Heart left ventricle (tissue), 16 donors: ENCODE data around the gene CNTNAP5. TPM values are rescaled to one million over a fixed set of nuclear protein-coding genes. Genes with fewer than 3 reads are reported as not detected.

ENCODE experiments used
- ATAC-seq, 4 donors: fragments of 200-7000 bp; cut with Tn5 transposase; one replicate each; pipeline ENCODE4 v1.9.1; 2020 to 2022; ENCODE audit warnings: moderate library complexity in 4 of 4, mild to moderate bottlenecking in 3 of 4, moderate number of reproducible peaks in 1 of 4
- DNase-seq, 5 donors: peaks; one replicate each; pipeline ENCODE4 v3.0.0-alpha.2; 2020
- H3K27ac ChIP-seq, 12 donors: fragments of 200-600 bp; sonication (generic) in 4 of 12; one replicate each; pipeline versions ENCODE4 v1.5.0 to v1.8.0; 2016 to 2022; ENCODE audit warnings: mild to moderate bottlenecking in 2 of 12
- H3K27me3 ChIP-seq, 9 donors: fragments of 200-600 bp; sonication (generic) in 2 of 9; one replicate each; pipeline versions ENCODE4 v1.5.1 to v1.8.0; 2016 to 2022; ENCODE audit warnings: mild to moderate bottlenecking in 3 of 9
- H3K36me3 ChIP-seq, 9 donors: fragments of 200-600 bp; sonication (generic) in 2 of 9; one replicate each; pipeline versions ENCODE4 v1.5.0 to v1.8.0; 2018 to 2022; ENCODE audit warnings: mild to moderate bottlenecking in 2 of 9
- H3K4me1 ChIP-seq, 12 donors: fragments of 200-600 bp; sonication (generic) in 4 of 12; one replicate each; pipeline versions ENCODE4 v1.5.0 to v1.8.0; 2016 to 2022; ENCODE audit warnings: mild to moderate bottlenecking in 3 of 12
- H3K4me3 ChIP-seq, 12 donors: fragments of 200-600 bp; sonication (generic) in 4 of 12; one replicate each; pipeline versions ENCODE4 v1.5.0 to v1.8.0; 2017 to 2022; ENCODE audit warnings: mild to moderate bottlenecking in 9 of 12, moderate library complexity in 4 of 12
- H3K9me3 ChIP-seq, 12 donors: fragments of 200-600 bp; sonication (generic) in 4 of 12; one replicate each; pipeline versions ENCODE4 v1.5.0 to v1.8.0; 2016 to 2022; ENCODE audit warnings: mild to moderate bottlenecking in 1 of 12
- POLR2A ChIP-seq, 2 donors: fragments of 450-650 bp; IDR thresholded peaks; one replicate each; pipeline ENCODE4 v1.6.1; 2017; ENCODE audit warnings: antibody characterized with exemption in 2 of 2, mild to moderate bottlenecking in 2 of 2, moderate library complexity in 2 of 2
- WGBS, 4 donors: extraction: QIAGEN DNeasy Blood & Tissue Kit in 2 of 4; methylation state at CpG; one replicate each; pipeline versions ENCODE4 v1.1.5 to v1.1.7; 2013 to 2018; 5-methylcytosine and 5-hydroxymethylcytosine counted together
- intact Hi-C, 10 donors: fragments of 100-400 bp; cut with DNase I; formaldehyde crosslinking; loops; one replicate each; pipeline versions ENCODE4 v1.11.1 to v1.14.2; 2022
- polyA plus RNA-seq, 2 donors: library from polyadenylated mRNA; stranded (reverse); fragments of 200-250 nt; gene quantifications; one replicate each; pipeline ENCODE4 v1.2.3, GENCODE V29; 2013
- total RNA-seq, 9 donors: library from RNA; depleted of rRNA in 2 of 9; stranded (reverse); fragments of >200 nt in 2 of 9; fragmentation: NEBNext Ultra II Directional in 3 of 9; extraction: Animal tissue kit (Norgen Biotek cat#: 25700) in 3 of 9; gene quantifications; one replicate each; pipeline versions ENCODE4 v1.1.0 to v1.2.4, GENCODE V29; 2016 to 2023
- TF ChIP-seq, protein P1 (sequence below), 12 donors: fragments of 200-600 bp; sonication (generic) in 4 of 12; IDR thresholded peaks; one replicate each; pipeline versions ENCODE4 v1.5.0 to v1.8.0; 2018 to 2022; ENCODE audit warnings: antibody characterized with exemption in 12 of 12, mild to moderate bottlenecking in 5 of 12
- donor health status: ischemic (EF 13 %, LVEDD 7.1; RV severe dilation, severe dysfunction).
- donor health status: healthy with polysubstance abuse.
- donor health status: DM: no; HTN: yes; CAD: no.
- donor health status: DM: no; HTN: no; CAD: no.
- donor health status: ischemic (EF 25% LVEDD 6.9; RV normal size, moderate dysfunction).
- donor health status: ischemic (EF 25% LVEDD 5.7; RV mildly dilated, moderate dysfunction).
- donor health status: healthy.
- donor health status: DM: yes; HTN: yes; CAD: no.
- donor health status: ischemic (EF 35%, LVEDD 5.7; RV mildly dilated, moderate dysfunction).
- donor health status: nonischemic (EF 11% LVEDD 7.7; RV severe dilation, severe dysfunction).
- donor health status: DM: yes; HTN: yes; CAD: no.
- donor health status: PGD.
- donor health status: ischemic (EF 29% LVEDD 5.4; RV normal size, mild dysfunction).
- donor health status: nonischemic (EF 23%, LVEDD 6.1; RV moderate dilation, normal function).

CNTNAP5 gene
- total and polyA plus RNA-seq, 11 donors: not detected

DNA sequence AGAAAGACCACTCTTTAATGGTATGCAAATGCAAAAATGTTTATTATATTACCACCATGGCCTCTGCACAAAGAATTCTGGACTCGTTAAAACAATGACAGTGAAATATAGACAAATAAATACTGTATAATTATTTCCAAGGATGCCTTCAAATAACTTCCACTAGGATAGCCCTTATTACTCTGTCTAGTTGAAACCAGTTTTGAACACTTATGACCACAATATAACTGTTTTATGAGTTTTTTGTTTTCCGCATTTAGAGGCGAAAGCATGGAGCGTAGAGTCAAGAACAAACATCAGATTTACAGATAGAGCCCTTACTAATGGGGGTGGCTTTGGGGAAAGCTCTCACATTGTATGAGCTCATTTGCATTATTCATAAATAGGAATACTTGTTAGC is 559.5 kb downstream of the CNTNAP5 start:
- no peaks in the 10 kb centered on the region for H3K27me3 ChIP-seq
- ATAC-seq: no peak
- no peaks in the 10 kb centered on the region for H3K9me3 ChIP-seq
- no peak for DNase-seq
- 92 to 98% (median 97%) methylated on average over 4 of the region's 4 CpGs for WGBS, 4 donors
- H3K4me1 ChIP-seq: no peaks in the 10 kb centered on the region
- intact Hi-C loops: no loop called here
- no peaks in the 10 kb centered on the region for H3K36me3 ChIP-seq
- no peak overlapping the region for H3K27ac ChIP-seq
- TF ChIP-seq, protein P1, sequence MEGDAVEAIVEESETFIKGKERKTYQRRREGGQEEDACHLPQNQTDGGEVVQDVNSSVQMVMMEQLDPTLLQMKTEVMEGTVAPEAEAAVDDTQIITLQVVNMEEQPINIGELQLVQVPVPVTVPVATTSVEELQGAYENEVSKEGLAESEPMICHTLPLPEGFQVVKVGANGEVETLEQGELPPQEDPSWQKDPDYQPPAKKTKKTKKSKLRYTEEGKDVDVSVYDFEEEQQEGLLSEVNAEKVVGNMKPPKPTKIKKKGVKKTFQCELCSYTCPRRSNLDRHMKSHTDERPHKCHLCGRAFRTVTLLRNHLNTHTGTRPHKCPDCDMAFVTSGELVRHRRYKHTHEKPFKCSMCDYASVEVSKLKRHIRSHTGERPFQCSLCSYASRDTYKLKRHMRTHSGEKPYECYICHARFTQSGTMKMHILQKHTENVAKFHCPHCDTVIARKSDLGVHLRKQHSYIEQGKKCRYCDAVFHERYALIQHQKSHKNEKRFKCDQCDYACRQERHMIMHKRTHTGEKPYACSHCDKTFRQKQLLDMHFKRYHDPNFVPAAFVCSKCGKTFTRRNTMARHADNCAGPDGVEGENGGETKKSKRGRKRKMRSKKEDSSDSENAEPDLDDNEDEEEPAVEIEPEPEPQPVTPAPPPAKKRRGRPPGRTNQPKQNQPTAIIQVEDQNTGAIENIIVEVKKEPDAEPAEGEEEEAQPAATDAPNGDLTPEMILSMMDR (IDR thresholded peaks at IDR 0.05): no peak
- no peak for TF ChIP-seq POLR2A (IDR thresholded peaks at IDR 0.05)
- H3K4me3 ChIP-seq: no peak overlapping the region

DNA sequence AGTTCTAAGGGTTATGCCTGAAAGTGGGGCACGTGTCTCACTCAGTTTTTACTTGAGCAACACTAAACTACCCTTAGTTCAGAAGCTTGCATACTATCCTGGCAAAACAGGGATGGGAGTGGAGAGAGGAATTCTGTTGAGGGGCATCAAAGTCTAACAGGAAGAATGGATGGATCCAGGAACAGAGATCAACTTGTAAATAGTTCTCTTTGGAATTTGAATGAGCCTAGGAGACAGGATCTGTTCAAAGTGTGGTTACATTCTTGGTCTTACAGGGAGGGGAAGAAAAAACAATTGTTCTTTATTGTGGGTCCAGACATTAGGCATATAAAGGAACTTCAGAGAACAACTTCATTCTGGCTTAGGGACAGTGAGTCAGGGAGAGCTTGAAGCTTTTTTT is 560.2 kb downstream of the CNTNAP5 start:
- WGBS, 4 donors: 37 to 59% (median 42%) methylated on average over 1 of the region's 1 CpG
- H3K36me3 ChIP-seq: no peaks in the 10 kb centered on the region
- no peaks in the 10 kb centered on the region for H3K27me3 ChIP-seq
- DNase-seq (no peak), ATAC-seq (no peak)
- TF ChIP-seq POLR2A (IDR thresholded peaks at IDR 0.05): no peak
- TF ChIP-seq, protein P1 (IDR thresholded peaks at IDR 0.05): no peak
- no peak overlapping the region for H3K4me3 ChIP-seq
- no peak overlapping the region for H3K27ac ChIP-seq
- no peaks in the 10 kb centered on the region for H3K9me3 ChIP-seq
- no peaks in the 10 kb centered on the region for H3K4me1 ChIP-seq
- intact Hi-C loops: no loop called here

DNA sequence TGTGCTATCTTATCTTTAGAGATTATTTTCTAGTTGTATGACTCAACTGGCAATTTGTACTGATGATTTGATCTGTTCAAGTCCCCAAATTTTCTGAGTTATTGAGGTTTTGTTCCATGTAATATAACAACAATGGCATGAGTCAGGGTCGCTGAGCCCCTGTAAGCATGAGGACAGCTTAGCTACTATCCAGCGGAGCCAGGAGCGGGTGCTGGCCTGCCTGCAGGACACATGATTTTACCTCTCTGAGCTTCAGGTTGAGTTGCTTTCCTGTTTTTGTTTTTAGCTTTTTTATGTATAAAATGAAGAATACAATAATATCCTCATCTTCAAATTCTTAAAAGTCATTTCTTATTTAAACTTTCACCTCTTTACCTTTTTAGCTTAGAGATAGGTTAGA is 561.1 kb downstream of the CNTNAP5 start:
- WGBS, 4 donors: 92 to 100% (median 94%) methylated on average over 3 of the region's 3 CpGs
- no peaks in the 10 kb centered on the region for H3K27me3 ChIP-seq
- intact Hi-C loops: no loop called here
- TF ChIP-seq POLR2A (IDR thresholded peaks at IDR 0.05): no peak
- TF ChIP-seq, protein P1 (IDR thresholded peaks at IDR 0.05): no peak
- no peak overlapping the region for H3K27ac ChIP-seq
- no peaks in the 10 kb centered on the region for H3K36me3 ChIP-seq
- ATAC-seq (no peak), DNase-seq (no peak)
- H3K9me3 ChIP-seq: no peaks in the 10 kb centered on the region
- no peak overlapping the region for H3K4me3 ChIP-seq
- no peaks in the 10 kb centered on the region for H3K4me1 ChIP-seq

DNA sequence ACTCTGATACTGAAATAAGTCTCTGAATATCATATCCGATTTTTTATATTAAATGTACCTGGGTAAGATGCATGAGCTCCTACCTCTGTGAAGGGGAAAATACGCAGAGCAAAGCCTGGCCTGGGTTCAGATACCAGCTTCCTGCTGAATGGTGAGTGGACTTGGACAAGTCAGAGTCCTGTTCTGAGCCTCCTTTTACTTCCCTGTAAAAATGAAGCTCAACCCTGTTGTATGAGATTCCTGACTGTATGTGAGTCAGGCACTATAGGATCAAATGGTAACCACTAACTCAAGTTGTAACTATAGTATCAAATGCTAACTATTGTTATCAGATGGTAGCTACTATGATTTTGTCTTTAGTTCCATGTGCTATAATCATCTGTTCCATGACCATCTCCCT is 561.7 kb downstream of the CNTNAP5 start:
- no peaks in the 10 kb centered on the region for H3K4me1 ChIP-seq
- 86 to 98% (median 87%) methylated on average over 2 of the region's 2 CpGs for WGBS, 4 donors
- H3K4me3 ChIP-seq: no peak overlapping the region
- ATAC-seq: no peak
- no peak for TF ChIP-seq POLR2A (IDR thresholded peaks at IDR 0.05)
- TF ChIP-seq, protein P1 (IDR thresholded peaks at IDR 0.05): no peak
- no peaks in the 10 kb centered on the region for H3K27me3 ChIP-seq
- intact Hi-C loops: no loop called here
- no peaks in the 10 kb centered on the region for H3K9me3 ChIP-seq
- H3K27ac ChIP-seq: no peak overlapping the region
- DNase-seq: no peak
- H3K36me3 ChIP-seq: no peaks in the 10 kb centered on the region
